ENCODE measurements around the gene CUX1.
A peak's percentile ranks its signal among the peaks of the same experiment; 100 is the strongest.

The CUX1 gene

DNA sequence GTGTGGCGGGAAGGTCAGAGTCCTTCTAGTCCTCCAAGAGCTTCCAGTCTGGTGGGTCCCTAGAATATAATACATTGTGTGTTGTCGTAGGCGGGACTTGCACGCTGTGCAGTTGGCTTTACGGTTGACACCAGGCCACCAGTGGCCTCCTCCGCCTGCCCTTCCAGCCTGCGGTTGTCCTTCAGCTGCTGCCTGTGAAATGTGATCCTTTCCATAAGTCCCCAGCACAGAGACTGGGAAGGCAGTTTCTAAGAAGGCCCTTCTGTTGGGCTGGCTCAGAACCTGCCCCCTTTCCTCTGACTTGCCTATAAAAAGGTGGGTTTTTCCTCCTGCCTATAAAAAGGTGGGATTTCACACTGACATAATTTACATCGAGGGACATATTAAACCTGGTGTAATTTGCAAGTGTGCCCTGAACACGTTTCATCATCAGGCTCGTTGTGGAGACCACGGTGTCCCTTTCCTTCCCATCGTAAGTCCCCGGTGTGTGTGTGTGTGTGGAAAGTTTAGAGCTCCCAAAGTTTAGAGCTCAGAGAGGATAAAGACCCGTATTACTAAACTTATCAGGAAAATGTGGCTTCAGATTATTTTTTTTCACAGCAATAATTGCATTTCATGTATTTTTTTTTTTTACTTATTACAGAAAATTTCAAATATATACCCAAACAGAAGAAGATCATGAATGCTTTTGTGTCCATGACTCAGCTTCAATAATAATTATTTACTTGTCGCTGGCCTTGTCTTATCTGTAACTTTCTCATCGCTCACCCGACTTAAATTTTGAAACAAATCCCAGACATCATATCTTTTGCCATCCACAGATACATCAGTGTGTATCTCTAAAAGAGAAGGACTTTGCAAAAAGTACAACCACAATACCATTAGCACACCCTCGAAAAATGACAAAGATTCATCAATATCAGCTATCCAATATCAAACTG lies 45.1 kb downstream of the CUX1 start:
- no peak overlapping the region for H3K27ac ChIP-seq (ENCODE audit: extremely low read depth, low read depth, low read length)
- CTCF ChIA-PET = interaction anchor here (0.5 to 1.0 kb wide), 2 partner anchors 10 to 173 kb away, joined by 3 to 4 read pairs; no protein-coding TSS in a partner anchor
- TF ChIP-seq ZNF677 (tag by site-specific recombination; IDR thresholded peaks at IDR 0.05) (no peak), GLI2 (tag by site-specific recombination; IDR thresholded peaks at IDR 0.05; ENCODE audit: borderline replicate concordance, low read depth) (no peak), ZNF837 (tag by site-specific recombination; IDR thresholded peaks at IDR 0.05) (no peak), IKZF3 (tag by site-specific recombination; IDR thresholded peaks at IDR 0.05) (peak; percentile 84), WT1 (tag by site-specific recombination; IDR thresholded peaks at IDR 0.05) (no peak), ZNF248 (tag by site-specific recombination; IDR thresholded peaks at IDR 0.05) (no peak), SCRT2 (tag by site-specific recombination; IDR thresholded peaks at IDR 0.05) (no peak), ZFP37 (tag by site-specific recombination; IDR thresholded peaks at IDR 0.05) (no peak), ZNF121 (tag by site-specific recombination; IDR thresholded peaks at IDR 0.05) (no peak), ZXDB (tag by site-specific recombination; IDR thresholded peaks at IDR 0.05) (no peak; the same call in 1 of the 2 replicates), ZNF549 (tag by site-specific recombination; IDR thresholded peaks at IDR 0.05) (no peak), ZNF416 (tag by site-specific recombination; IDR thresholded peaks at IDR 0.05) (no peak), ZFP3 (tag by site-specific recombination; IDR thresholded peaks at IDR 0.05; ENCODE audit: low read depth) (no peak), ZNF747 (tag by site-specific recombination; IDR thresholded peaks at IDR 0.05) (no peak), ZNF548 (tag by site-specific recombination; IDR thresholded peaks at IDR 0.05) (peak; percentile 89), ZNF514 (tag by site-specific recombination; IDR thresholded peaks at IDR 0.05) (no peak), ZSCAN30 (tag by site-specific recombination; IDR thresholded peaks at IDR 0.05) (peak; percentile 81), ZNF792 (tag by site-specific recombination; IDR thresholded peaks at IDR 0.05) (no peak), ZNF521 (tag by site-specific recombination; IDR thresholded peaks at IDR 0.05) (no peak), ZNF138 (tag by site-specific recombination; IDR thresholded peaks at IDR 0.05; ENCODE audit: borderline replicate concordance) (no peak), ZNF510 (tag by site-specific recombination; IDR thresholded peaks at IDR 0.05; ENCODE audit: insufficient replicate concordance) (no peak), ZNF776 (tag by site-specific recombination; IDR thresholded peaks at IDR 0.05; ENCODE audit: borderline replicate concordance) (no peak), ZNF488 (tag by site-specific recombination; IDR thresholded peaks at IDR 0.05) (no peak), SP2 (tag by site-specific recombination; IDR thresholded peaks at IDR 0.05) (peak; percentile 48), ZSCAN5A (tag by site-specific recombination; IDR thresholded peaks at IDR 0.05) (no peak), SP3 (tag by site-specific recombination; IDR thresholded peaks at IDR 0.05) (no peak), FEZF1 (tag by site-specific recombination; IDR thresholded peaks at IDR 0.05) (peak; percentile 53), ZNF621 (tag by site-specific recombination; IDR thresholded peaks at IDR 0.05) (no peak), KLF17 (tag by site-specific recombination; IDR thresholded peaks at IDR 0.05) (0 out of 2 replicates have a peak, but pooled peaks have one; percentile 17)
- TF ChIP-seq, protein P1, sequence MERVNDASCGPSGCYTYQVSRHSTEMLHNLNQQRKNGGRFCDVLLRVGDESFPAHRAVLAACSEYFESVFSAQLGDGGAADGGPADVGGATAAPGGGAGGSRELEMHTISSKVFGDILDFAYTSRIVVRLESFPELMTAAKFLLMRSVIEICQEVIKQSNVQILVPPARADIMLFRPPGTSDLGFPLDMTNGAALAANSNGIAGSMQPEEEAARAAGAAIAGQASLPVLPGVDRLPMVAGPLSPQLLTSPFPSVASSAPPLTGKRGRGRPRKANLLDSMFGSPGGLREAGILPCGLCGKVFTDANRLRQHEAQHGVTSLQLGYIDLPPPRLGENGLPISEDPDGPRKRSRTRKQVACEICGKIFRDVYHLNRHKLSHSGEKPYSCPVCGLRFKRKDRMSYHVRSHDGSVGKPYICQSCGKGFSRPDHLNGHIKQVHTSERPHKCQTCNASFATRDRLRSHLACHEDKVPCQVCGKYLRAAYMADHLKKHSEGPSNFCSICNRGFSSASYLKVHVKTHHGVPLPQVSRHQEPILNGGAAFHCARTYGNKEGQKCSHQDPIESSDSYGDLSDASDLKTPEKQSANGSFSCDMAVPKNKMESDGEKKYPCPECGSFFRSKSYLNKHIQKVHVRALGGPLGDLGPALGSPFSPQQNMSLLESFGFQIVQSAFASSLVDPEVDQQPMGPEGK (tag by site-specific recombination; IDR thresholded peaks at IDR 0.05) = peak; percentile 63; the same call in 1 of the 2 replicates
- TF ChIP-seq, protein P2, sequence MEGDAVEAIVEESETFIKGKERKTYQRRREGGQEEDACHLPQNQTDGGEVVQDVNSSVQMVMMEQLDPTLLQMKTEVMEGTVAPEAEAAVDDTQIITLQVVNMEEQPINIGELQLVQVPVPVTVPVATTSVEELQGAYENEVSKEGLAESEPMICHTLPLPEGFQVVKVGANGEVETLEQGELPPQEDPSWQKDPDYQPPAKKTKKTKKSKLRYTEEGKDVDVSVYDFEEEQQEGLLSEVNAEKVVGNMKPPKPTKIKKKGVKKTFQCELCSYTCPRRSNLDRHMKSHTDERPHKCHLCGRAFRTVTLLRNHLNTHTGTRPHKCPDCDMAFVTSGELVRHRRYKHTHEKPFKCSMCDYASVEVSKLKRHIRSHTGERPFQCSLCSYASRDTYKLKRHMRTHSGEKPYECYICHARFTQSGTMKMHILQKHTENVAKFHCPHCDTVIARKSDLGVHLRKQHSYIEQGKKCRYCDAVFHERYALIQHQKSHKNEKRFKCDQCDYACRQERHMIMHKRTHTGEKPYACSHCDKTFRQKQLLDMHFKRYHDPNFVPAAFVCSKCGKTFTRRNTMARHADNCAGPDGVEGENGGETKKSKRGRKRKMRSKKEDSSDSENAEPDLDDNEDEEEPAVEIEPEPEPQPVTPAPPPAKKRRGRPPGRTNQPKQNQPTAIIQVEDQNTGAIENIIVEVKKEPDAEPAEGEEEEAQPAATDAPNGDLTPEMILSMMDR (tag by site-specific recombination; IDR thresholded peaks at IDR 0.05) = no peak

More for the DNA sequence above, 45.1 kb downstream of the CUX1 start:
- Histone ChIP-seq H3K36me3 (ENCODE audit: control insufficient read depth in 2 of 2, insufficient read depth in 1 of 2, low read length in 2 of 2) (no peaks in the 10 kb centered on the region; a peak in 1 of 3 replicates), H3K4me1 (ENCODE audit: control insufficient read depth, insufficient read depth, low read length) (peaks cover 8% of the 10 kb centered on the region), H3K4me3 (ENCODE audit: low read depth, low read length) (no peak overlapping the region), H3K9me3 (ENCODE audit: control insufficient read depth, insufficient read depth, low read depth, low read length) (no peaks in the 10 kb centered on the region)
- POLR2A ChIA-PET = interaction anchor here (0.5 kb wide), 1 partner anchor 13 kb away, joined by 3 read pairs; no protein-coding TSS in a partner anchor
